SJSA1 (cell line): ENCODE data around the gene LIN7C. TPM values are rescaled to one million over a fixed set of nuclear protein-coding genes. Genes with fewer than 3 reads are reported as not detected.

Source experiments
- DNase-seq, 2 experiments: peaks; one replicate each; pipeline ENCODE4 v3.0.0-alpha.2; 2015 to 2020; ENCODE audit warnings: low spot score in 2 of 2, low read depth in 1 of 2
- H3K27ac ChIP-seq: fragments of 250-450 bp; sonication (Bioruptor Pico); 2 replicates; pipeline ENCODE4 v1.5.1; 2020; ENCODE audit warnings: mild to moderate bottlenecking, moderate library complexity
- H3K27me3 ChIP-seq: fragments of 250-450 bp; sonication (Bioruptor Pico); replicated peaks from 2 replicates; pipeline ENCODE4 v1.5.1; 2020; ENCODE audit warnings: mild to moderate bottlenecking, moderate library complexity
- H3K36me3 ChIP-seq: fragments of 250-450 bp; sonication (Bioruptor Pico); 2 replicates; pipeline ENCODE4 v1.5.1; 2020; ENCODE audit warnings: mild to moderate bottlenecking
- H3K4me1 ChIP-seq: fragments of 250-450 bp; sonication (Bioruptor Pico); replicated peaks from 2 replicates; pipeline ENCODE4 v1.6.1; 2021; ENCODE audit warnings: mild to moderate bottlenecking
- H3K4me3 ChIP-seq: fragments of 250-450 bp; sonication (Bioruptor Pico); 2 replicates; pipeline ENCODE4 v1.5.1; 2020; ENCODE audit warnings: mild to moderate bottlenecking
- H3K9me3 ChIP-seq: fragments of 250-450 bp; sonication (Bioruptor Pico); replicated peaks from 2 replicates; pipeline ENCODE4 v1.5.1; 2020; ENCODE audit warnings: mild to moderate bottlenecking
- total RNA-seq: library from RNA; depleted of rRNA; stranded (reverse); fragments of >200 nt; shearing (Covaris generic); gene quantifications from 2 replicates; pipeline ENCODE4 v1.2.3, GENCODE V29; 2014; rRNA removed

The LIN7C gene
- 116 and 130 TPM in 2 replicates for total RNA-seq

- peak; percentile 97 to 98 for DNase-seq
- Histone ChIP-seq H3K36me3 (peaks cover 45% of the 10 kb centered on the region), H3K4me3 (peak within 1 kb of the TSS; percentile 74), H3K4me1 (peaks cover 12% of the 10 kb centered on the region), H3K27ac (peak within 1 kb of the TSS; percentile 79), H3K9me3 (no peaks in the 10 kb centered on the region; the same call in 1 of the 2 replicates), H3K27me3 (no peaks in the 10 kb centered on the region)
These were observed at the start of gene LIN7C for GRCh38 chr11:27506200-27507182. TSS of gene LIN7C (minus strand) at chr11:27506769. CDS start at chr11:27506752, 17 bp downstream.

- DNase-seq = no peak
- no peak overlapping the region for H3K4me3 ChIP-seq
- H3K4me1 ChIP-seq = no peaks in the 10 kb centered on the region
- no peak overlapping the region for H3K27ac ChIP-seq
- no peaks in the 10 kb centered on the region for H3K36me3 ChIP-seq
- H3K9me3 ChIP-seq = no peaks in the 10 kb centered on the region
- H3K27me3 ChIP-seq = no peaks in the 10 kb centered on the region
These were observed 48.7 kb upstream of the LIN7C start for GRCh38 chr11:27555264-27555663.

DNA sequence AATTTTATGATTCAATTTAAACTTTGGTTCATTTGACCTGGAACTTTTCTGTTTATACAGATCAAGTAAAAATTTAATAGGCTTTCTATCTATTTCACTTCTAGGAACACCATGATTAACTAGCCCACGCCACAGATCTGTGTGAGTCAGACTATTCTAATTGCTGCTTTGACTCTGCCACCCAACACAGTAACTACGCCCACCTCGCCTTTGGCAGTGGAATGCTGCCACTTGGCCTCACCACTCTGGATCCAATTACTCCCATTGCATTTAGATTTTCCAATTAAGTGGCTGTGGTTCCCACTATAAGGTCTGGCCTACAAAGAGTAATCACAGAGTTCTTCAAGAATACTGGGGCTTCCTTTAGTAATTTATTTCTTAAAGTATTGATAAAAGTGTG is 46.6 kb upstream of the LIN7C start:
- Histone ChIP-seq H3K36me3 (no peaks in the 10 kb centered on the region), H3K27me3 (no peaks in the 10 kb centered on the region), H3K9me3 (no peaks in the 10 kb centered on the region), H3K4me3 (no peak overlapping the region), H3K27ac (no peak overlapping the region), H3K4me1 (no peaks in the 10 kb centered on the region)
- DNase-seq = no peak

DNA sequence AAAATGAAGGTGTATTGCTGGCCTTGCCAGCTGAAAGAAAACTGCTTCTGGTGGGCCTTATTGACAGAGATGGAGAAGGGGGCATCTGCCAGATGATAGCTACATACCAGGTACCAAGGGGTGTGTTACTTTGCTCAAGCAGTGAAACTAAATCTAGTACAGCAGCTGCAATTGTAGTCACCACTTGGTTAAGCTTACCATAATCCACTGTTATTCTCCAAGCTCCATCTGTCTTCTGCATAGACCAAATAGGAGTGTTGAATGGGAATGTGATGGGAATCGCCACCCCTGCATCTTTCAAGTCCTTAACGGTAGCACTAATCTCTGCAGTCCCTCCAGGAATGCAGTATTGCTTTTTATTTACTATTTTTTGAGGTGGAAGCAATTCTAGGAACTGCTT is 45.8 kb upstream of the LIN7C start:
- H3K4me3 ChIP-seq = no peak overlapping the region
- H3K4me1 ChIP-seq = no peaks in the 10 kb centered on the region
- no peak for DNase-seq
- no peak overlapping the region for H3K27ac ChIP-seq
- no peaks in the 10 kb centered on the region for H3K36me3 ChIP-seq
- H3K27me3 ChIP-seq = no peaks in the 10 kb centered on the region
- H3K9me3 ChIP-seq = no peaks in the 10 kb centered on the region

- H3K27me3 ChIP-seq = no peaks in the 10 kb centered on the region
- no peak for DNase-seq
- no peaks in the 10 kb centered on the region for H3K4me1 ChIP-seq
- no peaks in the 10 kb centered on the region for H3K36me3 ChIP-seq
- no peak overlapping the region for H3K4me3 ChIP-seq
- no peaks in the 10 kb centered on the region for H3K9me3 ChIP-seq
- H3K27ac ChIP-seq = no peak overlapping the region
These were observed 44.6 kb upstream of the LIN7C start for GRCh38 chr11:27551127-27551526.

- no peak for DNase-seq
- Histone ChIP-seq H3K4me3 (no peak overlapping the region), H3K9me3 (no peaks in the 10 kb centered on the region), H3K27ac (no peak overlapping the region), H3K4me1 (no peaks in the 10 kb centered on the region), H3K36me3 (no peaks in the 10 kb centered on the region), H3K27me3 (no peaks in the 10 kb centered on the region)
These were observed 39.4 kb upstream of the LIN7C start for GRCh38 chr11:27545946-27546345.

GRCh38 chr11:27545035-27545434 is 38.5 kb upstream of the LIN7C start:
- Histone ChIP-seq H3K4me3 (no peak overlapping the region), H3K27ac (no peak overlapping the region), H3K4me1 (no peaks in the 10 kb centered on the region), H3K36me3 (no peaks in the 10 kb centered on the region), H3K27me3 (no peaks in the 10 kb centered on the region), H3K9me3 (no peaks in the 10 kb centered on the region)
- DNase-seq = no peak

DNA sequence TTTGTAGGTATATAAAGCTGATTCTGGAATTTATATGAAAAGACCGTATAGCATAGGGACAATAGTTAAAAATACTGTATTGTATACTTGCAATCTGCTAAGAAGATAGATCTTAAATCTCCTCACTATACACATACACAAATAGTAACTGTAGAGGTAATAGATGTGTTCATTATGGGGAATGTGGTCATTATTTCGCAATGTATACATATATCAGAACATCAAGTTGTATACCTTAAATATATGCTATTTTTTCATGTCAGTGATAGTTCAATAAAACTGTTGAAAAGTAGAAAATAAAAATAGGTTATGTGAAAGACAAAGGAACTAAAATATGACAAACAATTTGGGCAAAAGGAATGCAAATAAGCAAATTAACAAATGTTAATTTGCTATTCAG is 35.2 kb upstream of the LIN7C start:
- H3K27me3 ChIP-seq = no peaks in the 10 kb centered on the region
- no peaks in the 10 kb centered on the region for H3K36me3 ChIP-seq
- no peaks in the 10 kb centered on the region for H3K4me1 ChIP-seq
- no peaks in the 10 kb centered on the region for H3K9me3 ChIP-seq
- no peak overlapping the region for H3K27ac ChIP-seq
- H3K4me3 ChIP-seq = no peak overlapping the region
- DNase-seq = no peak

- H3K4me1 ChIP-seq = no peaks in the 10 kb centered on the region
- no peaks in the 10 kb centered on the region for H3K9me3 ChIP-seq
- H3K4me3 ChIP-seq = no peak overlapping the region
- no peak overlapping the region for H3K27ac ChIP-seq
- no peak for DNase-seq
- H3K27me3 ChIP-seq = no peaks in the 10 kb centered on the region
- no peaks in the 10 kb centered on the region for H3K36me3 ChIP-seq
These were observed 33.5 kb upstream of the LIN7C start for GRCh38 chr11:27540051-27540450.

- Histone ChIP-seq H3K9me3 (no peaks in the 10 kb centered on the region), H3K4me1 (no peaks in the 10 kb centered on the region), H3K36me3 (no peaks in the 10 kb centered on the region), H3K27me3 (no peaks in the 10 kb centered on the region), H3K4me3 (no peak overlapping the region), H3K27ac (no peak overlapping the region)
- no peak for DNase-seq
These were observed 28.5 kb upstream of the LIN7C start for GRCh38 chr11:27535103-27535502.

GRCh38 chr11:27532652-27533325 is 26.2 kb upstream of the LIN7C start:
- no peak overlapping the region for H3K4me3 ChIP-seq
- no peak overlapping the region for H3K27ac ChIP-seq
- H3K9me3 ChIP-seq = no peaks in the 10 kb centered on the region
- no peaks in the 10 kb centered on the region for H3K4me1 ChIP-seq
- H3K36me3 ChIP-seq = no peaks in the 10 kb centered on the region
- no peak for DNase-seq
- no peaks in the 10 kb centered on the region for H3K27me3 ChIP-seq

DNA sequence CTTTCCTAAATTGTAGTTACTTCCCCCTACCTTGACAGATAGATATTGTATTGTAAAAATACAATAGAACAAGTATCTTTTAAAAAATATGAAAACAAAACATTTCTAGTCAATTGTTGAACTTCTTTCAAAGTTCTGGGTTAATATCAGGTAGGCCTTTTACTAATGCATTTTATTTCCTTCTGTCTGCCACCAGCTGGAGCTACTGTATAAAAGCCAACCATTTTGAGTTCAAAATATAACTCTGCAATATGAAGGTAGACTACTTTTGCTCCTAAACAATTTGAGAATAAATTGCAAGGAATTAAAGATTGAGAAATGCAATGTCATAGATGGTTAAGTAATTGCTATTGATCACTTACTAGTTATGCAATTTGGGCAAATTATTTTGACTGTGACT is 22.1 kb upstream of the LIN7C start:
- no peak overlapping the region for H3K27ac ChIP-seq
- no peak overlapping the region for H3K4me3 ChIP-seq
- no peaks in the 10 kb centered on the region for H3K9me3 ChIP-seq
- H3K27me3 ChIP-seq = no peaks in the 10 kb centered on the region
- no peaks in the 10 kb centered on the region for H3K4me1 ChIP-seq
- DNase-seq = no peak
- H3K36me3 ChIP-seq = no peaks in the 10 kb centered on the region

DNA sequence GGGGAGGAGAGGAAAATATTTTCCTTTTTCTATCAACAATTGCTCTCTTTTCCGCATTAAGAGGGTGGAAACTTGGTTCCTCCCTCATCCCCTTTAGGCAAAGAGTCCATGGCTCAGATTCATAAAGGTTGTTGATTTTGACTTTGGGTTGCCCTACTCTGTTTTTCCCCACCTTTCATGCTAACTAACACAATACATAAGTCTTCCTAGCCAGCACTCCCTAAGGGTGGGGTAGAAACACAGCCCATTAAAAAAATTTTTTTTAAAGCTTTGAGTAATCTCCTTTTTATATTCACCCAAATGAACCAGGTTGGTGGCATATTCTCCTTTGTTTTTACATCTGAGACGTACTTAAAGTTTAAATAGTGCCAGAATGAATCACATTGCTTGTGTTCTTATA is 20.0 kb upstream of the LIN7C start:
- no peak overlapping the region for H3K27ac ChIP-seq
- no peaks in the 10 kb centered on the region for H3K4me1 ChIP-seq
- H3K4me3 ChIP-seq = no peak overlapping the region
- no peaks in the 10 kb centered on the region for H3K36me3 ChIP-seq
- no peak for DNase-seq
- H3K27me3 ChIP-seq = no peaks in the 10 kb centered on the region
- H3K9me3 ChIP-seq = no peaks in the 10 kb centered on the region

DNA sequence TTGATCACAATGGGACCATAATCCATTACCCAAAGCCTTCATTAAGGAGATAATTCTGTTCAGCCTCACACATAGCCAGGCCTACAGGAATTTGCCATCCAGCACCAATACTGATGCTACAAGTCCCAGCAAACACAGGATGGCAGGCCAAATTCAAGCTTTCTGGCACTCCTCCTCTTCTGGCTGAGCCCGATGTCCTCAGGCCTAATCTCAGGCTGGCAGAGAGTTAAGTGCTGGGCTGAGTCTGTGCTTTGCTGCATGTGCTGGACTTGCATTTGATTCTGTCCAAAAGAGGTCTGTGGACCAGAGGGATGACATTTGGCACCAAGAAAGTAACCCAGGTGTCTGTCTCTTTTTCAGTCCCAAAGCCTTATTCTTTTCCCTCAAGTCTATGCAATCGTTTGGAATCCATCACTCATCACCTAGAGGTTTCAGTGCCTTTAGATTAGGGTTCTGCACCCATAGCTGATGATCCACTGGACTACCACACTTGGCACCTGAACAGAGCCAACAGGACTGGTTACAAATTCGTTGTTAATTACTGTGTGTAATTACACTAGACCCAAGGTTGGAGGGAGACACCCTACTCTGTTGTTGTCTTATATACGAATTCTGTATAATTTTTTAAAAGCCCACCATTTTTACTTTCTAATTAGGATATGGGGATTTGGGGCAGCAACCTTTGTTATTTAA is 19.4 kb upstream of the LIN7C start:
- H3K27ac ChIP-seq = no peak overlapping the region
- H3K4me3 ChIP-seq = no peak overlapping the region
- no peak for DNase-seq
- H3K9me3 ChIP-seq = no peaks in the 10 kb centered on the region
- no peaks in the 10 kb centered on the region for H3K27me3 ChIP-seq
- no peaks in the 10 kb centered on the region for H3K36me3 ChIP-seq
- no peaks in the 10 kb centered on the region for H3K4me1 ChIP-seq
